SK-N-SH (cell line): Measurements from ENCODE around the gene COL26A1. TPM values are rescaled to one million over a fixed set of nuclear protein-coding genes. Genes with fewer than 3 reads are reported as not detected.
A peak's percentile ranks its signal among the peaks of the same experiment; 100 is the strongest.

Experiments used
- CTCF ChIA-PET: fragments of 300-600, 350-600 bp; formaldehyde crosslinking; extraction: SDS; loops from one replicate; lab custom pipeline; 2021; lab: Yijun Ruan, JAX
- POLR2A ChIA-PET: fragments of 350-600 bp; sonication (Branson Sonifier 250); formaldehyde crosslinking; extraction: SDS; loops from one replicate; lab custom pipeline; 2020; ENCODE audit warnings: antibody characterized with exemption, inconsistent platforms; lab: Yijun Ruan, JAX
- DNase-seq: peaks from one replicate; pipeline ENCODE4 v3.0.0; 2012
- H2AFZ ChIP-seq: fragments of 200-600 bp; sonication (generic); 2 replicates; pipeline ENCODE4 v1.8.1; 2016; ENCODE audit warnings: antibody characterized with exemption, mild to moderate bottlenecking, low read depth
- H3F3A ChIP-seq: fragments of 200-600 bp; sonication (generic); replicated peaks from 2 replicates; pipeline ENCODE3; 2016; ENCODE audit warnings: antibody characterized with exemption, mild to moderate bottlenecking; ENCODE audit not compliant: insufficient read depth
- H3K27ac ChIP-seq, 2 experiments: fragments of 200-500 bp in 1 of 2; fragments of 200-600 bp in 1 of 2; sonication (Bioruptor generic) in 1 of 2; sonication (generic), shearing (Covaris generic) in 1 of 2; 2 replicates each; pipeline versions ENCODE4 v1.5.1 to v1.6.1; 2014 to 2016; ENCODE audit warnings: low read depth in 2 of 2, inconsistent platforms in 1 of 2, low read length in 1 of 2, mild to moderate bottlenecking in 1 of 2, mixed read lengths in 1 of 2
- H3K27me3 ChIP-seq: fragments of 200-600 bp; sonication (generic), shearing (Covaris generic); 2 replicates; pipeline ENCODE4 v1.6.1; 2016; ENCODE audit warnings: mixed run types; ENCODE audit not compliant: insufficient read depth
- H3K36me3 ChIP-seq, 2 experiments: fragments of 200-500 bp in 1 of 2; fragments of 200-600 bp in 1 of 2; sonication (Bioruptor generic) in 1 of 2; sonication (generic) in 1 of 2; replicated peaks in 1 of 2; 2 replicates each; pipeline versions ENCODE3 to v1.5.1; 2014 to 2016; ENCODE audit warnings: low read length in 1 of 2, mild to moderate bottlenecking in 1 of 2; ENCODE audit not compliant: insufficient read depth in 2 of 2, control insufficient read depth in 1 of 2
- H3K4me1 ChIP-seq, 2 experiments: fragments of 200-500 bp in 1 of 2; fragments of 200-600 bp in 1 of 2; sonication (Bioruptor generic) in 1 of 2; sonication (generic), shearing (Covaris generic) in 1 of 2; 2 replicates each; pipeline versions ENCODE4 v1.5.1 to v1.6.1; 2014 to 2016; ENCODE audit warnings: low read depth in 1 of 2, low read length in 1 of 2, mixed run types in 1 of 2; ENCODE audit not compliant: insufficient read depth in 2 of 2, control insufficient read depth in 1 of 2
- H3K4me2 ChIP-seq: fragments of 200-600 bp; sonication (generic), shearing (Covaris generic); 2 replicates; pipeline ENCODE4 v1.6.1; 2017; ENCODE audit warnings: mixed run types
- H3K4me3 ChIP-seq, 2 experiments: fragments of 200-500 bp in 1 of 2; fragments of 200-600 bp in 1 of 2; sonication (Bioruptor generic) in 1 of 2; sonication (generic), shearing (Covaris generic) in 1 of 2; 2 replicates each; pipeline versions ENCODE4 v1.5.1 to v1.8.1; 2014 to 2016; ENCODE audit warnings: low read depth in 2 of 2, inconsistent platforms in 1 of 2, low read length in 1 of 2, mild to moderate bottlenecking in 1 of 2, mixed read lengths in 1 of 2, moderate library complexity in 1 of 2
- H3K79me2 ChIP-seq: fragments of 200-600 bp; sonication (generic); 2 replicates; pipeline ENCODE4 v1.8.1; 2017; ENCODE audit warnings: mild to moderate bottlenecking; ENCODE audit not compliant: insufficient read depth
- H3K9ac ChIP-seq: fragments of 200-600 bp; sonication (generic); 2 replicates; pipeline ENCODE4 v1.6.1; 2017; ENCODE audit warnings: mixed run types
- H3K9me2 ChIP-seq: fragments of 200-600 bp; sonication (generic); 2 replicates; pipeline ENCODE4 v1.6.1; 2017; ENCODE audit warnings: mixed run types
- H3K9me3 ChIP-seq: fragments of 200-600 bp; sonication (generic); 2 replicates; pipeline ENCODE4 v1.6.1; 2017; ENCODE audit warnings: mixed run types, mild to moderate bottlenecking, moderate library complexity
- H4K20me1 ChIP-seq: fragments of 200-600 bp; sonication (generic); 2 replicates; pipeline ENCODE4 v1.6.1; 2017; ENCODE audit warnings: mild to moderate bottlenecking, mixed run types; ENCODE audit not compliant: insufficient read depth
- CHD2 ChIP-seq: fragments of 150-350 bp; IDR thresholded peaks from 2 replicates; pipeline ENCODE4 v1.6.1; 2018; ENCODE audit warnings: low read length; ENCODE audit not compliant: partially characterized antibody
- ELF1 ChIP-seq: IDR thresholded peaks from 2 replicates; pipeline ENCODE4 v1.4.0; 2012
- EP300 ChIP-seq, 2 experiments: IDR thresholded peaks; 2 replicates each; pipeline versions ENCODE4 v1.4.0 to v1.6.1; 2012; ENCODE audit warnings: borderline replicate concordance in 1 of 2, low read depth in 1 of 2, low read length in 1 of 2
- FOXM1 ChIP-seq: IDR thresholded peaks from 2 replicates; pipeline ENCODE4 v1.4.0; 2012; ENCODE audit warnings: low read depth, mild to moderate bottlenecking
- GATA2 ChIP-seq: sonication (generic); formaldehyde crosslinking; IDR thresholded peaks from 2 replicates; pipeline ENCODE4 v1.5.0; 2020; ENCODE audit warnings: mild to moderate bottlenecking, missing genetic modification reagents
- JUND ChIP-seq: IDR thresholded peaks from 2 replicates; pipeline ENCODE4 v1.4.0; 2012
- MEF2A ChIP-seq: IDR thresholded peaks from 2 replicates; pipeline ENCODE4 v1.4.0; 2012; ENCODE audit warnings: low read depth, borderline replicate concordance
- MXI1 ChIP-seq: IDR thresholded peaks from 2 replicates; pipeline ENCODE4 v1.6.1; 2012; ENCODE audit warnings: mild to moderate bottlenecking, low read depth, low read length, improper control_type of control experiment
- NFIC ChIP-seq: IDR thresholded peaks from 2 replicates; pipeline ENCODE4 v1.4.0; 2012; ENCODE audit warnings: borderline replicate concordance
- NRF1 ChIP-seq: IDR thresholded peaks from 2 replicates; pipeline ENCODE4 v1.6.1; 2012; ENCODE audit warnings: low read depth, mild to moderate bottlenecking, low read length
- POLR2AphosphoS5 ChIP-seq: IDR thresholded peaks from 2 replicates; pipeline ENCODE4 v1.6.1; 2012; ENCODE audit warnings: low read depth, low read length
- RAD21 ChIP-seq: IDR thresholded peaks from 2 replicates; pipeline ENCODE4 v1.6.1; 2012; ENCODE audit warnings: mild to moderate bottlenecking, low read length
- RXRA ChIP-seq: IDR thresholded peaks from 2 replicates; pipeline ENCODE4 v1.4.0; 2012; ENCODE audit warnings: low read depth, mild to moderate bottlenecking, borderline replicate concordance
- SMC3 ChIP-seq: IDR thresholded peaks from 2 replicates; pipeline ENCODE4 v1.6.1; 2012; ENCODE audit warnings: low read depth, low read length, improper control_type of control experiment
- WGBS: methylation state at CpG from one replicate; pipeline ENCODE4 v1.1.6; 2017; ENCODE audit warnings: low lambda C conversion rate; 5-methylcytosine and 5-hydroxymethylcytosine counted together
- polyA plus RNA-seq, 3 experiments: library from polyadenylated mRNA; depleted of rRNA; stranded (reverse); fragments of >200 nt; gene quantifications; 2 replicates each; pipeline ENCODE4 v1.2.3, GENCODE V29; 2012
- TF ChIP-seq, protein P1 (sequence below): fragments of 150-350 bp; IDR thresholded peaks from 2 replicates; pipeline ENCODE4 v1.6.1; 2017; ENCODE audit warnings: antibody characterized with exemption, low read length, low read depth, borderline replicate concordance
- TF ChIP-seq, protein P2 (sequence below): IDR thresholded peaks from 2 replicates; pipeline ENCODE4 v1.4.0; 2012; ENCODE audit warnings: low read depth
- TF ChIP-seq, protein P3 (sequence below): IDR thresholded peaks from 2 replicates; pipeline ENCODE4 v1.4.0; 2012; ENCODE audit warnings: low read depth, borderline replicate concordance
- TF ChIP-seq, protein P4 (sequence below): fragments of 200-600 bp; sonication (generic); IDR thresholded peaks from 2 replicates; pipeline ENCODE4 v1.6.1; 2017; ENCODE audit warnings: antibody characterized with exemption, mild to moderate bottlenecking, moderate library complexity

Gene COL26A1
- polyA plus RNA-seq, 1 of the 3 experiments (the other 2 are of a cell fraction): 0.05 TPM

DNA sequence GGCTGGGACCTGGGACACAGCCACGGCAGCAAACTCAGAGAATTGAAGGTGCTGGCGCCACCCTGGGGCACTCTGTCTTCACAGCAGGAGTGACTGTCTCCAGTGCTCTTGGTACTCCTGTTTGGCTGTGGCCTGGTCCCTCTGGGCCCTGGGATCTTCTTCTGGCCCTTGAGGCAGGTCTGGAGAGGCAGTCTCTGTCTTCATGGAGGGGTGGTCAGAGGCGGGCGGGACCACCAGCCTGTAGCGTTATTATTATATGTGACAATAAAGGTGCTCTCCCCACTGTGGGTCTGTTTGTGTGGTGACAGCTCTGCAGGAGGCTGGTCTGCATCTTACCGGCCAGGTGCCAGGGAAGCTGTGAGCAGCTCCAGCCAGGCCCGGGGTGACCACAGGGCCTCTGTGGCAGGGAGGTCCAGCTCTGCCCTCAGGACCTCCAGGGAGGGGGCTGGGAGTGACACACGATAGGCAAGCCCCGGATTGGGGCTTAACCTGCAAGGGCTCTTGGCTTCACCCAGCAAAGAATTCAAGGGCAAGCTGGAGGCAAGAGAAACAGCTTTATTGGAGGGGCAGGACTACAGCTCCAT lies 196.2 kb downstream of the COL26A1 start:
- no peak for DNase-seq
- H2AFZ ChIP-seq: no peak overlapping the region
- peaks cover 17% of the 10 kb centered on the region for H3K27me3 ChIP-seq
- TF ChIP-seq MEF2A: no peak
- no peak for TF ChIP-seq FOXM1
- TF ChIP-seq GATA2: no peak
- TF ChIP-seq, protein P1, sequence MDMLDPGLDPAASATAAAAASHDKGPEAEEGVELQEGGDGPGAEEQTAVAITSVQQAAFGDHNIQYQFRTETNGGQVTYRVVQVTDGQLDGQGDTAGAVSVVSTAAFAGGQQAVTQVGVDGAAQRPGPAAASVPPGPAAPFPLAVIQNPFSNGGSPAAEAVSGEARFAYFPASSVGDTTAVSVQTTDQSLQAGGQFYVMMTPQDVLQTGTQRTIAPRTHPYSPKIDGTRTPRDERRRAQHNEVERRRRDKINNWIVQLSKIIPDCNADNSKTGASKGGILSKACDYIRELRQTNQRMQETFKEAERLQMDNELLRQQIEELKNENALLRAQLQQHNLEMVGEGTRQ: no peak
- TF ChIP-seq, protein P2, sequence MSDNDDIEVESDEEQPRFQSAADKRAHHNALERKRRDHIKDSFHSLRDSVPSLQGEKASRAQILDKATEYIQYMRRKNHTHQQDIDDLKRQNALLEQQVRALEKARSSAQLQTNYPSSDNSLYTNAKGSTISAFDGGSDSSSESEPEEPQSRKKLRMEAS: no peak
- no peak for TF ChIP-seq ELF1
- TF ChIP-seq JUND: no peak
- no peak for TF ChIP-seq CHD2
- TF ChIP-seq RAD21: peak; percentile 36
- no peak for TF ChIP-seq POLR2AphosphoS5
- no peak for TF ChIP-seq EP300 (IDR thresholded peaks at IDR 0.05; ENCODE audit: borderline replicate concordance in 1 of 2, low read depth in 1 of 2, low read length in 1 of 2)
- TF ChIP-seq MXI1: no peak
- TF ChIP-seq, protein P3, sequence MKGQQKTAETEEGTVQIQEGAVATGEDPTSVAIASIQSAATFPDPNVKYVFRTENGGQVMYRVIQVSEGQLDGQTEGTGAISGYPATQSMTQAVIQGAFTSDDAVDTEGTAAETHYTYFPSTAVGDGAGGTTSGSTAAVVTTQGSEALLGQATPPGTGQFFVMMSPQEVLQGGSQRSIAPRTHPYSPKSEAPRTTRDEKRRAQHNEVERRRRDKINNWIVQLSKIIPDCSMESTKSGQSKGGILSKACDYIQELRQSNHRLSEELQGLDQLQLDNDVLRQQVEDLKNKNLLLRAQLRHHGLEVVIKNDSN: no peak
- 0 out of 2 replicates have a peak, but pooled peaks have one; percentile 12 for TF ChIP-seq SMC3
- TF ChIP-seq NFIC: no peak
- TF ChIP-seq NRF1: no peak
- no peak for TF ChIP-seq RXRA
- TF ChIP-seq, protein P4, sequence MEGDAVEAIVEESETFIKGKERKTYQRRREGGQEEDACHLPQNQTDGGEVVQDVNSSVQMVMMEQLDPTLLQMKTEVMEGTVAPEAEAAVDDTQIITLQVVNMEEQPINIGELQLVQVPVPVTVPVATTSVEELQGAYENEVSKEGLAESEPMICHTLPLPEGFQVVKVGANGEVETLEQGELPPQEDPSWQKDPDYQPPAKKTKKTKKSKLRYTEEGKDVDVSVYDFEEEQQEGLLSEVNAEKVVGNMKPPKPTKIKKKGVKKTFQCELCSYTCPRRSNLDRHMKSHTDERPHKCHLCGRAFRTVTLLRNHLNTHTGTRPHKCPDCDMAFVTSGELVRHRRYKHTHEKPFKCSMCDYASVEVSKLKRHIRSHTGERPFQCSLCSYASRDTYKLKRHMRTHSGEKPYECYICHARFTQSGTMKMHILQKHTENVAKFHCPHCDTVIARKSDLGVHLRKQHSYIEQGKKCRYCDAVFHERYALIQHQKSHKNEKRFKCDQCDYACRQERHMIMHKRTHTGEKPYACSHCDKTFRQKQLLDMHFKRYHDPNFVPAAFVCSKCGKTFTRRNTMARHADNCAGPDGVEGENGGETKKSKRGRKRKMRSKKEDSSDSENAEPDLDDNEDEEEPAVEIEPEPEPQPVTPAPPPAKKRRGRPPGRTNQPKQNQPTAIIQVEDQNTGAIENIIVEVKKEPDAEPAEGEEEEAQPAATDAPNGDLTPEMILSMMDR: no peak; the same call in 1 of the 2 replicates
- TF ChIP-seq, all 33 proteins: peak for 2
- no peak overlapping the region for H3K27ac ChIP-seq
- H3K4me1 ChIP-seq: no peaks in the 10 kb centered on the region
- H3K4me2 ChIP-seq: no peak overlapping the region
- no peaks in the 10 kb centered on the region for H3K36me3 ChIP-seq
- no peak overlapping the region for H3K9ac ChIP-seq
- H3K4me3 ChIP-seq: no peak overlapping the region
- H3K79me2 ChIP-seq: no peaks in the 10 kb centered on the region
- 74% methylated on average over 3 of the region's 9 CpGs for WGBS
- ChIA-PET CTCF (interaction anchor here (0.6 to 4.2 kb wide), 6 partner anchors 8 to 548 kb away, joined by 3 to 35 read pairs (median 7); no protein-coding TSS in a partner anchor), POLR2A (no interaction called here)
- H3K9me3 ChIP-seq: no peaks in the 10 kb centered on the region
- H3F3A ChIP-seq: no peaks in the 10 kb centered on the region
- no peaks in the 10 kb centered on the region for H4K20me1 ChIP-seq
- no peaks in the 10 kb centered on the region for H3K9me2 ChIP-seq
